Mesodermal cell (in vitro differentiated cells): ENCODE data around the gene EAPP.
"Not testable (repeated sequence)": the region's sequence is repeated elsewhere in the genome, so short reads cannot be mapped to it uniquely, and the experiment has no call there.

ENCODE experiments used
- H3K27ac ChIP-seq: 2 replicates; pipeline ENCODE4 v1.7.0; 2013; ENCODE audit warnings: mild to moderate bottlenecking, low read depth, low read length, moderate library complexity; ENCODE audit not compliant: severe bottlenecking
- H3K36me3 ChIP-seq: 2 replicates; pipeline ENCODE4 v1.7.1; 2013; ENCODE audit warnings: mild to moderate bottlenecking, low read length, moderate library complexity; ENCODE audit not compliant: control insufficient read depth, insufficient read depth
- H3K4me1 ChIP-seq: one replicate; pipeline ENCODE4 v1.7.1; 2013; ENCODE audit warnings: mild to moderate bottlenecking, low read length; ENCODE audit not compliant: insufficient read depth, control insufficient read depth, poor library complexity, severe bottlenecking
- H3K4me3 ChIP-seq: 2 replicates; pipeline ENCODE4 v1.7.0; 2013; ENCODE audit warnings: low read length, control low read depth, mild to moderate bottlenecking; ENCODE audit not compliant: insufficient read depth, poor library complexity, severe bottlenecking; ENCODE audit errors: extremely low read depth
- H3K9me3 ChIP-seq: 2 replicates; pipeline ENCODE4 v1.7.1; 2013; ENCODE audit warnings: mild to moderate bottlenecking, low read length, moderate library complexity; ENCODE audit not compliant: control insufficient read depth
- WGBS, 2 experiments: methylation state at CpG; one replicate each; pipeline ENCODE4 v1.1.5; 2013; ENCODE audit warnings: missing lambda C conversion rate in 2 of 2; ENCODE audit not compliant: insufficient coverage in 2 of 2; 5-methylcytosine and 5-hydroxymethylcytosine counted together

The EAPP gene

GRCh38 chr14:34537677-34538009 is 1.9 kb downstream of the EAPP start:
- Histone ChIP-seq H3K36me3 (peaks cover 33% of the 10 kb centered on the region), H3K27ac (peak overlapping the region; percentile 78), H3K4me1 (peaks cover 21% of the 10 kb centered on the region), H3K9me3 (no peaks in the 10 kb centered on the region), H3K4me3 (no peak overlapping the region)
- 100% methylated on average over 2 of the region's 4 CpGs for WGBS, 2 experiments

- Histone ChIP-seq H3K4me3 (no peak overlapping the region), H3K4me1 (peaks cover 21% of the 10 kb centered on the region), H3K27ac (peak overlapping the region; percentile 78), H3K36me3 (peaks cover 39% of the 10 kb centered on the region), H3K9me3 (no peaks in the 10 kb centered on the region)
- 94 to 95% methylated on average over 2 to 3 of the region's 4 CpGs for WGBS, 2 experiments
Measured at GRCh38 chr14:34536951-34537676, 2.4 kb downstream of the EAPP start.

- Histone ChIP-seq H3K4me1 (no peaks in the 10 kb centered on the region), H3K36me3 (peaks cover 89% of the 10 kb centered on the region), H3K4me3 (no peak overlapping the region), H3K9me3 (no peaks in the 10 kb centered on the region), H3K27ac (no peak overlapping the region)
- whole genome bisulfite sequencing, 2 experiments, result 100% methylated on average over 1 of the region's 1 CpG; no CpG with 5 or more reads in 1 of the 2 experiments
Measured at GRCh38 chr14:34527591-34527990, 11.9 kb downstream of the EAPP start.

- not testable (repeated sequence) for H3K9me3 ChIP-seq, H3K4me1 ChIP-seq, H3K4me3 ChIP-seq, H3K27ac ChIP-seq
- 91 to 94% methylated on average over 5 to 6 of the region's 8 CpGs for WGBS, 2 experiments
- H3K36me3 ChIP-seq, result peaks cover 97% of the 10 kb centered on the region
Measured at GRCh38 chr14:34524216-34524615, 15.3 kb downstream of the EAPP start.

- no peak overlapping the region for H3K27ac ChIP-seq
- H3K9me3 ChIP-seq, result no peaks in the 10 kb centered on the region
- H3K36me3 ChIP-seq, result peaks cover 94% of the 10 kb centered on the region
- 100% methylated on average over 1 of the region's 2 CpGs; no CpG with 5 or more reads in 1 of the 2 experiments for WGBS, 2 experiments
- no peak overlapping the region for H3K4me3 ChIP-seq
- H3K4me1 ChIP-seq, result no peaks in the 10 kb centered on the region
Measured at GRCh38 chr14:34522496-34522895, 17.0 kb downstream of the EAPP start.

- not testable (repeated sequence) for H3K4me3 ChIP-seq, H3K4me1 ChIP-seq, H3K9me3 ChIP-seq, H3K27ac ChIP-seq
- peaks cover 80% of the 10 kb centered on the region for H3K36me3 ChIP-seq
- 93 to 98% methylated on average over 6 of the region's 6 CpGs for WGBS, 2 experiments
Measured at GRCh38 chr14:34521071-34521470, 18.4 kb downstream of the EAPP start.

- H3K9me3 ChIP-seq, H3K27ac ChIP-seq, H3K4me3 ChIP-seq, H3K4me1 ChIP-seq: not testable (repeated sequence)
- H3K36me3 ChIP-seq, result peaks cover 74% of the 10 kb centered on the region
- 89 to 100% methylated on average over 7 of the region's 7 CpGs for WGBS, 2 experiments
Measured at GRCh38 chr14:34520304-34520970, 19.1 kb downstream of the EAPP start.

GRCh38 chr14:34507884-34508283 is 31.6 kb downstream of the EAPP start:
- H3K9me3 ChIP-seq, result no peaks in the 10 kb centered on the region
- H3K4me1 ChIP-seq, result peaks cover 2% of the 10 kb centered on the region
- H3K27ac ChIP-seq, result no peak overlapping the region
- no peaks in the 10 kb centered on the region for H3K36me3 ChIP-seq
- no peak overlapping the region for H3K4me3 ChIP-seq
- 91 to 96% methylated on average over 4 to 6 of the region's 11 CpGs for WGBS, 2 experiments

GRCh38 chr14:34507459-34507858 is 32.0 kb downstream of the EAPP start:
- 83 to 92% methylated on average over 7 to 8 of the region's 9 CpGs for WGBS, 2 experiments
- H3K36me3 ChIP-seq, result no peaks in the 10 kb centered on the region
- H3K4me3 ChIP-seq, result no peak overlapping the region
- H3K27ac ChIP-seq, result no peak overlapping the region
- peaks cover 5% of the 10 kb centered on the region for H3K4me1 ChIP-seq
- H3K9me3 ChIP-seq, result no peaks in the 10 kb centered on the region

- 93 to 94% methylated on average over 3 to 4 of the region's 5 CpGs for WGBS, 2 experiments
- H3K4me3 ChIP-seq, H3K27ac ChIP-seq, H3K4me1 ChIP-seq, H3K36me3 ChIP-seq, H3K9me3 ChIP-seq: not testable (repeated sequence)
Measured at GRCh38 chr14:34505124-34505491, 34.4 kb downstream of the EAPP start.

- not testable (repeated sequence) for H3K4me1 ChIP-seq, H3K4me3 ChIP-seq, H3K9me3 ChIP-seq, H3K27ac ChIP-seq, H3K36me3 ChIP-seq
- 84 to 100% methylated on average over 1 to 9 of the region's 9 CpGs for WGBS, 2 experiments
Measured at GRCh38 chr14:34504027-34504426, 35.5 kb downstream of the EAPP start.
